Measurements from ENCODE around the gene CEP41.

Gene CEP41

DNA sequence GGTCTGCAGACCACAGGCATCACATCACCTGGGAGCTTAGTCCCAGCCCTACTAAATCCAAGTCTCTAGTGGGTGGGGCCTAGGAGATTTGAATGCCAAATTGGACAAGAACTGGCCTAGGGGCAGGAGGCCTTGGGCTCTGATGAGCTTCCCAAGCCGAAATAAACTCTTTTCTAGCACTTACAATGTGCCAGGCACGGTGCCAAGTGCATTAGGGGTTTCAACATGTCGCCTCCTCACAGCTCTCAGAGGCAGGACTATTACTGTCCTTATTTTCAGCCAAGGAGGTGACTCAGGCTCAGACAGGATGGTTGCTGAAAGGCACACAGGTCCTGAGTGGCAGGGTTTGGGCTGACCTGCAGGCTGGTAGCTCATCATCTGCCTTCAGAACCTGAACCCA, 69.8 kb downstream of the CEP41 start:
- WGBS, 2 donors (ENCODE audit: extremely low coverage in 2 of 2, insufficient read length in 2 of 2, insufficient replicate concordance in 1 of 2), result no CpG with 5 or more reads among the region's 3 CpGs
- Histone ChIP-seq H3K9ac (ENCODE audit: low read depth, low read length, poor library complexity) (no peak overlapping the region), H4K91ac (ENCODE audit: low read depth, low read length, poor library complexity) (no peak overlapping the region), H3K79me1 (ENCODE audit: low read depth, low read length) (no peaks in the 10 kb centered on the region), H2BK5ac (ENCODE audit: low read length) (no peak overlapping the region), H3K18ac (ENCODE audit: low read length) (peak overlapping the region; percentile 44), H3K4me1 (ENCODE audit: control insufficient read depth in 2 of 2, insufficient read depth in 1 of 2, low read depth in 1 of 2, low read length in 2 of 2) (peaks cover 11 to 16% of the 10 kb centered on the region in 2 donors), H3K14ac (ENCODE audit: low read length) (no peak overlapping the region), H3K4me3 (ENCODE audit: low read length in 2 of 2) (peak overlapping the region in 1 of 2 donors; percentile 25), H3K27ac (replicated peaks; ENCODE audit: low read length) (no peak overlapping the region), H3K9me3 (replicated peaks in 1 of 2; ENCODE audit: control insufficient read depth in 2 of 2, insufficient read depth in 1 of 2, low read depth in 1 of 2, low read length in 2 of 2) (peaks cover 4 to 13% of the 10 kb centered on the region in 2 donors), H3K4ac (ENCODE audit: low read length) (no peak overlapping the region), H2AK5ac (ENCODE audit: low read depth, low read length) (peak overlapping the region; percentile 79), H3K36me3 (replicated peaks in 1 of 2; ENCODE audit: control insufficient read depth in 2 of 2, insufficient read depth in 2 of 2, low read length in 2 of 2) (no peaks in the 10 kb centered on the region), H3K4me2 (ENCODE audit: insufficient read depth, low read length, poor library complexity, severe bottlenecking) (no peak overlapping the region), H2AFZ (ENCODE audit: low read length) (no peak overlapping the region), H2BK120ac (ENCODE audit: low read depth, low read length) (no peak overlapping the region), H3K27me3 (ENCODE audit: control insufficient read depth in 3 of 3, insufficient read depth in 3 of 3, low read depth in 1 of 3, low read length in 3 of 3) (no peaks in the 10 kb centered on the region), H4K8ac (ENCODE audit: low read depth, low read length) (no peak overlapping the region), H2BK12ac (ENCODE audit: low read length) (peak overlapping the region; percentile 78), H3K23ac (ENCODE audit: low read depth, low read length, poor library complexity) (no peak overlapping the region), H2BK15ac (ENCODE audit: low read length) (no peak overlapping the region)
- no peak for DNase-seq (ENCODE audit: low spot score)

DNA sequence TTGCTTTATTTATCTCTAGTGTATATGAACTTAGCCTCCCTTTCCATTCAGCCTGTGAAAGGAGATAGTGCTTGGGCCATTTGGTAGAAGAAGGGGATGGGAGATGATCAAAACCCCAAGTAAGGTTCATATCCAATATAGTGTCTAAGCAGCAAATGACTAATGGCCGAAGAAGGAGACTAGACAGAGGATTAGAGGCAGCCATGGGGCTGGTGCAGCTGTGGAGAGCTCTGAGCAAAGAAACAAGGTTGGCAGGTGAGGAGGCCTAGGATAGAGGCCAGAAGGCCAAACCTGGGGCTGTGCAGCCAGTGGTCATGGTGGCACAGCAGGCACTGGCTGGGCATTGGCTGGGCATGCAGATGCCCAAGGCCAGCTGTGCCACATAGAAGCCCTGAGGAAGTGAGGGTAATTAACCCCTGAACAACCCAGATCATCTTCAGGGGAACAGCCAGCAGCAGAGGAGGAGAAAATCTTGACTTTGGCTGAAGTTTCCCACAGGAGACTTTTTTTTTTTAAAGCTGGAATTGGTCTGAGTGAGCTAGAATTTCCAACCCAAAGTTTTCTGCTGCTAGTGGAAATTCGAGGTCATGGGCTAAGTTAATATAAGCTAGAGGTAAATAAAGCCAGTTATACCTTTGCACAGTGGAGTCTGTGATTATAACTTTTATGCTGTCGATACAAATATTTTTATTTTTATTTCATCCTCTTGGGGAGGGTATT, 70.8 kb downstream of the CEP41 start:
- H3K23ac ChIP-seq (ENCODE audit: low read depth, low read length, poor library complexity), result no peak overlapping the region
- H2BK5ac ChIP-seq (ENCODE audit: low read length), result no peak overlapping the region
- no CpG with 5 or more reads among the region's 3 CpGs for WGBS, 2 donors (ENCODE audit: extremely low coverage in 2 of 2, insufficient read length in 2 of 2, insufficient replicate concordance in 1 of 2)
- H3K9ac ChIP-seq (ENCODE audit: low read depth, low read length, poor library complexity), result no peak overlapping the region
- H2BK120ac ChIP-seq (ENCODE audit: low read depth, low read length), result no peak overlapping the region
- no peaks in the 10 kb centered on the region for H3K27me3 ChIP-seq (ENCODE audit: control insufficient read depth in 3 of 3, insufficient read depth in 3 of 3, low read depth in 1 of 3, low read length in 3 of 3)
- no peak overlapping the region for H4K8ac ChIP-seq (ENCODE audit: low read depth, low read length)
- no peak overlapping the region for H2BK15ac ChIP-seq (ENCODE audit: low read length)
- no peak overlapping the region for H3K4ac ChIP-seq (ENCODE audit: low read length)
- no peak overlapping the region for H2AFZ ChIP-seq (ENCODE audit: low read length)
- H3K79me1 ChIP-seq (ENCODE audit: low read depth, low read length), result no peaks in the 10 kb centered on the region
- H3K4me1 ChIP-seq (ENCODE audit: control insufficient read depth in 2 of 2, insufficient read depth in 1 of 2, low read depth in 1 of 2, low read length in 2 of 2), result peaks cover 16 to 17% of the 10 kb centered on the region in 2 donors
- no peak overlapping the region for H4K91ac ChIP-seq (ENCODE audit: low read depth, low read length, poor library complexity)
- H3K27ac ChIP-seq (replicated peaks; ENCODE audit: low read length), result no peak overlapping the region
- no peak overlapping the region for H3K14ac ChIP-seq (ENCODE audit: low read length)
- H3K18ac ChIP-seq (ENCODE audit: low read length), result peak overlapping the region; percentile 46
- peaks cover 2 to 6% of the 10 kb centered on the region in 2 donors for H3K9me3 ChIP-seq (replicated peaks in 1 of 2; ENCODE audit: control insufficient read depth in 2 of 2, insufficient read depth in 1 of 2, low read depth in 1 of 2, low read length in 2 of 2)
- H2BK12ac ChIP-seq (ENCODE audit: low read length), result no peak overlapping the region
- H3K4me2 ChIP-seq (ENCODE audit: insufficient read depth, low read length, poor library complexity, severe bottlenecking), result no peak overlapping the region
- no peak overlapping the region for H3K4me3 ChIP-seq (ENCODE audit: low read length in 2 of 2)
- no peaks in the 10 kb centered on the region for H3K36me3 ChIP-seq (replicated peaks in 1 of 2; ENCODE audit: control insufficient read depth in 2 of 2, insufficient read depth in 2 of 2, low read length in 2 of 2)
- DNase-seq (ENCODE audit: low spot score), result no peak
- no peak overlapping the region for H2AK5ac ChIP-seq (ENCODE audit: low read depth, low read length)

DNA sequence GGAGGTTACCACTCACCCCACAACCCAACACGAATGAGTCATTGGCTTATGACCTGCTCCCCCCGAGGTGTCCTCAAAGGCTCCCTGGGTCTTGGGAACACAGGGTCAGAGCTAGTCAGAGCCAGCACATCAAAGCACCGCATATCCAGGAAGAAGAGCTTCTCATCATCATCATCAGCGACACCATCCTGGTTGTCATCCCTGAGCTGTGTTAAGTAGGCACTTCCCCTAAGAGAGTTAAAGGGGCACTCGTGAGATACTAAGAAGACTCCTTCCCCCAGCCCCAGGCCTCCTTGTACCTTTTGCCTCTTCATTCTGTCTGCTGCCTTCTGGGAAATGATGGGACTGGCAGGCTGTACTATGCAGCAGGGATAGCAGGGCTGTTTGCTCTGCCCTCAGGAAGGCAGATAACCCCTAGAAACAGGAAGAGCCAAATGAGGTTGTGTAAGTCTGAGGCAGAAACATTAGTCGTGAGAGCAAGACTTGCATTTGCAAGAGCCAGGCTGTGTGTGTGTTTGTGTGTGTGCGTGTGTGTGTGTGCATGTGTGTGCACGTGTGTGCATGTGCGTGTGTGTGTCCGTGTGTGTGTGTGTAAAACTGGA, 71.6 kb downstream of the CEP41 start:
- Histone ChIP-seq H2BK120ac (ENCODE audit: low read depth, low read length) (no peak overlapping the region), H3K4me1 (ENCODE audit: control insufficient read depth in 2 of 2, insufficient read depth in 1 of 2, low read depth in 1 of 2, low read length in 2 of 2) (peaks cover 16 to 17% of the 10 kb centered on the region in 2 donors), H3K9me3 (replicated peaks in 1 of 2; ENCODE audit: control insufficient read depth in 2 of 2, insufficient read depth in 1 of 2, low read depth in 1 of 2, low read length in 2 of 2) (peaks cover 2 to 6% of the 10 kb centered on the region in 2 donors), H3K23ac (ENCODE audit: low read depth, low read length, poor library complexity) (no peak overlapping the region), H2AK5ac (ENCODE audit: low read depth, low read length) (peak overlapping the region; percentile 38), H3K27me3 (ENCODE audit: control insufficient read depth in 3 of 3, insufficient read depth in 3 of 3, low read depth in 1 of 3, low read length in 3 of 3) (no peaks in the 10 kb centered on the region), H2BK15ac (ENCODE audit: low read length) (peak overlapping the region; percentile 11), H3K27ac (replicated peaks; ENCODE audit: low read length) (no peak overlapping the region), H3K18ac (ENCODE audit: low read length) (peak overlapping the region; percentile 24), H2AFZ (ENCODE audit: low read length) (peak overlapping the region; percentile 25), H3K4ac (ENCODE audit: low read length) (no peak overlapping the region), H2BK5ac (ENCODE audit: low read length) (no peak overlapping the region), H4K8ac (ENCODE audit: low read depth, low read length) (peak overlapping the region; percentile 19), H3K4me2 (ENCODE audit: insufficient read depth, low read length, poor library complexity, severe bottlenecking) (no peak overlapping the region), H3K14ac (ENCODE audit: low read length) (peak overlapping the region; percentile 25), H3K79me1 (ENCODE audit: low read depth, low read length) (no peaks in the 10 kb centered on the region), H3K36me3 (replicated peaks in 1 of 2; ENCODE audit: control insufficient read depth in 2 of 2, insufficient read depth in 2 of 2, low read length in 2 of 2) (no peaks in the 10 kb centered on the region), H4K91ac (ENCODE audit: low read depth, low read length, poor library complexity) (no peak overlapping the region), H2BK12ac (ENCODE audit: low read length) (no peak overlapping the region), H3K4me3 (ENCODE audit: low read length in 2 of 2) (no peak overlapping the region), H3K9ac (ENCODE audit: low read depth, low read length, poor library complexity) (no peak overlapping the region)
- WGBS, 2 donors (ENCODE audit: extremely low coverage in 2 of 2, insufficient read length in 2 of 2, insufficient replicate concordance in 1 of 2), result no CpG with 5 or more reads among the region's 10 CpGs
- no peak for DNase-seq (ENCODE audit: low spot score)
